ENCODE results near the gene DBNDD1. TPM values are rescaled to one million over a fixed set of nuclear protein-coding genes. Genes with fewer than 3 reads are reported as not detected.

DBNDD1 gene
- total and polyA plus RNA-seq, 2 experiments from 2014 or later: 63.3 to 90.8 TPM

- no peak overlapping the region for H3K4me2 ChIP-seq
- TF ChIP-seq ZNF462 (CRISPR knock-in tag; IDR thresholded peaks at IDR 0.05) (no peak), REST (IDR thresholded peaks at IDR 0.05; ENCODE audit: unreplicated experiment) (no peak), STAT1 (IDR thresholded peaks at IDR 0.05; ENCODE audit: unreplicated experiment) (no peak), ZNF114 (CRISPR knock-in tag; IDR thresholded peaks at IDR 0.05) (no peak), ETS1 (IDR thresholded peaks at IDR 0.05) (no peak), JUNB (IDR thresholded peaks at IDR 0.05; ENCODE audit: unreplicated experiment) (no peak), EZH2phosphoT487 (IDR thresholded peaks at IDR 0.05; ENCODE audit: unreplicated experiment) (no peak), CREB1 (CRISPR knock-in tag; IDR thresholded peaks at IDR 0.05; ENCODE audit: low read depth) (no peak), ZNF331 (CRISPR knock-in tag; IDR thresholded peaks at IDR 0.05; ENCODE audit: low read depth) (no peak), POLR2AphosphoS5 (IDR thresholded peaks at IDR 0.05; ENCODE audit: low read depth) (no peak), CTCF (conservative IDR thresholded peaks at IDR 0.05; ENCODE audit: low read depth in 2 of 2) (no peak), EZH2 (IDR thresholded peaks at IDR 0.05; ENCODE audit: low read depth, unreplicated experiment) (no peak), NANOG (IDR thresholded peaks at IDR 0.05; ENCODE audit: borderline replicate concordance) (no peak)
- DNase-seq (ENCODE audit: low spot score) (no peak), ATAC-seq (no peak)
- H3K27me3 ChIP-seq (ENCODE audit: insufficient read depth): no peaks in the 10 kb centered on the region
- Mint-ChIP-seq H3K4me1 (no peaks in the 10 kb centered on the region), H3K4me3 (no peak overlapping the region), H3K27ac (no peak overlapping the region), H3K27me3 (ENCODE audit: insufficient read depth, low read depth, poor library complexity) (peaks cover 33% of the 10 kb centered on the region), H3K36me3 (ENCODE audit: low read depth) (peaks cover 75% of the 10 kb centered on the region), H3K9me3 (peaks cover 24% of the 10 kb centered on the region)
- H3K4me3 ChIP-seq: no peak overlapping the region
- no peak overlapping the region for H2AFZ ChIP-seq
- H4K20me1 ChIP-seq (replicated peaks; ENCODE audit: insufficient read depth): no peaks in the 10 kb centered on the region
- H3K79me2 ChIP-seq (replicated peaks; ENCODE audit: insufficient read depth): no peaks in the 10 kb centered on the region
- peaks cover under 1% of the 10 kb centered on the region; the same call in 1 of the 2 replicates for H3K9me2 ChIP-seq (ENCODE audit: insufficient read depth)
- H3K36me3 ChIP-seq (ENCODE audit: insufficient read depth): peaks cover 13% of the 10 kb centered on the region
- no peak overlapping the region for H3K27ac ChIP-seq (ENCODE audit: low read depth)
- peaks cover 25% of the 10 kb centered on the region for H3F3A ChIP-seq (replicated peaks; ENCODE audit: low read depth)
- no peaks in the 10 kb centered on the region for H3K4me1 ChIP-seq (ENCODE audit: insufficient read depth)
These were observed 28.5 kb downstream of the DBNDD1 start for GRCh38 chr16:89990799-89991198.
